GM06990 (cell line): ENCODE measurements around the gene MAGI2.
"Not testable (repeated sequence)": the region's sequence is repeated elsewhere in the genome, so short reads cannot be mapped to it uniquely, and the experiment has no call there.

Source experiments
- DNase-seq: peaks from one replicate; pipeline ENCODE4 v3.0.0-alpha.2; 2011; ENCODE audit not compliant: insufficient read length; ENCODE audit errors: extremely low read depth
- H3K27me3 ChIP-seq: replicated peaks from 2 replicates; pipeline ENCODE4 v1.6.0; 2011; ENCODE audit warnings: low read length; ENCODE audit not compliant: control insufficient read depth, insufficient read depth
- H3K36me3 ChIP-seq: 2 replicates; pipeline ENCODE4 v1.5.1; 2011; ENCODE audit warnings: low read length; ENCODE audit not compliant: control insufficient read depth, insufficient read depth
- H3K4me3 ChIP-seq: replicated peaks from 2 replicates; pipeline ENCODE4 v1.5.1; 2011; ENCODE audit warnings: low read depth, mild to moderate bottlenecking, control low read depth, low read length
- TF ChIP-seq, protein P1 (sequence below): IDR thresholded peaks from 2 replicates; pipeline ENCODE4 v1.5.1; 2011; ENCODE audit warnings: low read length, control low read depth, mild to moderate bottlenecking, inconsistent platforms; ENCODE audit not compliant: insufficient read depth, poor library complexity, severe bottlenecking

The MAGI2 gene

DNA sequence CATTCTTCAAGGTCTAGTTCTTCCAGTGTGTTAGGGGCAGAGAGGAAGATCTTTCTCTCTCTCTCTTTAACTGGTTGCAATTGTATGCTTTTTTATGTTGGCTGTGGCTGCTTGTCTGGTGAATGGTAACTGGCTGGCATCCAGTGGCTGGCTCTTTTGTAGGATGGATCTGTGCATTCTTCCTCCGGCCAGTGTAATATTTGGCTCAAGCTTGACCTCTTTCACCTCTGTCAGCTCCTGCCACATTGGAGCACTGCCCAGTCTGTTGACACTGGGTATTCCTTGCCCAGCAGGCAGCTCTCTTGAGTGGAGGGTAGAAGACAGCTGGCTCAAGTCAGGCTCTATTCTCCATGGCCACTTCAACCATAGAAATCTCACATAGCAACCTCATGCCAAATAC is 1126.6 kb downstream of the MAGI2 start:
- TF ChIP-seq, protein P1, sequence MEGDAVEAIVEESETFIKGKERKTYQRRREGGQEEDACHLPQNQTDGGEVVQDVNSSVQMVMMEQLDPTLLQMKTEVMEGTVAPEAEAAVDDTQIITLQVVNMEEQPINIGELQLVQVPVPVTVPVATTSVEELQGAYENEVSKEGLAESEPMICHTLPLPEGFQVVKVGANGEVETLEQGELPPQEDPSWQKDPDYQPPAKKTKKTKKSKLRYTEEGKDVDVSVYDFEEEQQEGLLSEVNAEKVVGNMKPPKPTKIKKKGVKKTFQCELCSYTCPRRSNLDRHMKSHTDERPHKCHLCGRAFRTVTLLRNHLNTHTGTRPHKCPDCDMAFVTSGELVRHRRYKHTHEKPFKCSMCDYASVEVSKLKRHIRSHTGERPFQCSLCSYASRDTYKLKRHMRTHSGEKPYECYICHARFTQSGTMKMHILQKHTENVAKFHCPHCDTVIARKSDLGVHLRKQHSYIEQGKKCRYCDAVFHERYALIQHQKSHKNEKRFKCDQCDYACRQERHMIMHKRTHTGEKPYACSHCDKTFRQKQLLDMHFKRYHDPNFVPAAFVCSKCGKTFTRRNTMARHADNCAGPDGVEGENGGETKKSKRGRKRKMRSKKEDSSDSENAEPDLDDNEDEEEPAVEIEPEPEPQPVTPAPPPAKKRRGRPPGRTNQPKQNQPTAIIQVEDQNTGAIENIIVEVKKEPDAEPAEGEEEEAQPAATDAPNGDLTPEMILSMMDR: no peak

DNA sequence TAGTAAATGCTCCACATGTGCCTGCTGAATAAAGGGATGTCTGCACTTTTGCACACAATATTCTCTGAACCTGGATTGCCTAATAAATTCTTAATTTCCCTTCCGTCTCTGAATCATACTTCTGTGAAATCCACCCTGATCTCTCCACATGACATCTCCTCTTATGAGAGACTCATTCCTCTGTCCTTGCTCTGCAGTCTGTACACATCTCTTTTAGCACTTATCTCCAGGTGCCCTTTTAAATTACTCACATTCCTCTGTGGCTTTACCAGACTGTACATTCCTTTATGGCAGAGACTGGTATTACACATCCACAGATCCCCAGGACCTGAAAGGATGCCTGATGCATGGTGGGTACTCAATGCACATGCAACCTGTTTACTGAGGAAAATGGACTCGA is 1127.3 kb downstream of the MAGI2 start:
- H3K4me3 ChIP-seq: no peak overlapping the region
- no peaks in the 10 kb centered on the region for H3K36me3 ChIP-seq
- no peaks in the 10 kb centered on the region for H3K27me3 ChIP-seq
- TF ChIP-seq, protein P1: no peak
- no peak for DNase-seq

More for the DNA sequence above, 1126.6 kb downstream of the MAGI2 start:
- no peak overlapping the region for H3K4me3 ChIP-seq
- no peak for DNase-seq
- no peaks in the 10 kb centered on the region for H3K36me3 ChIP-seq
- H3K27me3 ChIP-seq: no peaks in the 10 kb centered on the region

DNA sequence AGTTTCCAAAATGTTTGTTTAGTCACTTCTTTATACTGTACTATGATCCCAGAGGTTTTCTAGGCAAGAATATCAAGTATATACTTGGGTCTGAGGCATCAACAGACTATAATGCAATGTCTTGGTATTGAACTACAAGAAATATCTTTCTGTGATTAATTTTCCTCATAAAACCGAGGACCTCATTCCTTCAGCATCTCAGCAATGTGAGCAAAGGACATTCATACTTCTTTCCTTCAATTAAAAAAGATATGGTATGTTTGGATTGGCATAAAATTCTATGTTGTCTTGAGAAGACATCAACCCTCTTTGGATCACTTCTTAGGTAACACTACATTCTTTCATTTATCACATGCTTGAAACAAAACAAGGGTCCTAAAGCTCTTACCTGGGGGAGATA is 1130.3 kb downstream of the MAGI2 start:
- TF ChIP-seq, protein P1: no peak
- no peak for DNase-seq

DNA sequence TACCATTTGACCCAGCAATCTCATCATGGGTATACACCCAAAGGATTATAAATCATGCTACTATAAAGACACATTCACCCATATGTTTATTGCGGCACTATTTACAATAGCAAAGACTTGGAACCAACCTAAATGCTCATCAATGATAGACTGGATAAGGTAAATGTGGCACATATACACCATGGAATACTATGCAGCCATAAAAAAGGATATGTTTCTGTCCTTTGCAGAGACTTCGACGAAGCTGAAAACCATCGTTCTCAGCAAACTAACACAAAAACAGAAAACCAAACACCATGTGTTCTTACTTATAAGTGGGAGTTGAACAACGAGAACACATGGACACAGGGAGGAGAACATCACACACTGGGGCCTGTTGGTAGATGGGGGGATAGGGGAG is 1131.2 kb downstream of the MAGI2 start:
- H3K36me3 ChIP-seq, H3K4me3 ChIP-seq, DNase-seq, H3K27me3 ChIP-seq: not testable (repeated sequence)

More for the DNA sequence above, 1130.3 kb downstream of the MAGI2 start:
- Histone ChIP-seq H3K36me3 (no peaks in the 10 kb centered on the region), H3K27me3 (no peaks in the 10 kb centered on the region), H3K4me3 (no peak overlapping the region)

DNA sequence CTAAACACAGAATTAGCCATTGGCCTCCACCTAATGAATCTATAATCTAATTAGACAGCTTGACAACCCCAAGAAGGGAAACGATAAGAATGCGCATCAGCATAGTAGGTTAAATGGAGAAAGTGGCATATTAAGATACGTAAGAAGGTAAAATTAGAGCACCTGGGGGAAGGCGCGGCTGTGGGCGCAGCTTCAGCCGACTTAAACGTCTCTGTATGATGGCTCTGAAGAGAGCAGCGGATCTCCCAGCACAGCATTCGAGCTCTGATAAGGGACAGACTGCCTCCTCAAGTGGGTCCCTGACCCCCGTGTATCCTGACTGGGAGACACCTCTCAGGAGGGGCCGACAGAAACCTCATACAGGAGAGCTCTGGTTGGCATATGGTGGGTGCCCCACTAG is 1136.1 kb downstream of the MAGI2 start:
- TF ChIP-seq, protein P1: no peak
- no peak for DNase-seq
- Histone ChIP-seq H3K27me3 (no peaks in the 10 kb centered on the region), H3K36me3 (no peaks in the 10 kb centered on the region), H3K4me3 (no peak overlapping the region)

DNA sequence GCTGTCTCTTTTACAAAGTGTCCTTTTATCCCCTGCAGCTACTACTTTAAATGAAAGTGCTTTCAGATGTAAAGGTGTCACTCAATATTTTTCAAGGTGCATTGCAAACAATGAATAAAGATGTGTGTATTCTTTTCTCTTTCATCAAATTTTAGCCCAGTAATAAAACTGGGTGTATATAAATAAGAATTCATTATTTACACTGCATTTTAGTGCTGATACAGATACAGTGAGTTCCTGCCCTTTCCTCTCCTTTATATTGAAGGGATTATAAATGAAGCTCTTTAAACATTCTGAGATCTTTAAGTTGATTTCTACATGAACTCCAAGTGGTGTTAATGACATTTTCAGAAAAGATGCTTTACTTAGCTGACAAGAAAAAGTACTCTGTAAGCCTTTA is 1137.4 kb downstream of the MAGI2 start:
- H3K27me3 ChIP-seq: no peaks in the 10 kb centered on the region

More for the DNA sequence above, 1137.4 kb downstream of the MAGI2 start:
- Histone ChIP-seq H3K36me3 (no peaks in the 10 kb centered on the region), H3K4me3 (no peak overlapping the region)
- DNase-seq: no peak
- TF ChIP-seq, protein P1: no peak
